ENCODE results near the gene SEPTIN5.

SEPTIN5 gene

DNA sequence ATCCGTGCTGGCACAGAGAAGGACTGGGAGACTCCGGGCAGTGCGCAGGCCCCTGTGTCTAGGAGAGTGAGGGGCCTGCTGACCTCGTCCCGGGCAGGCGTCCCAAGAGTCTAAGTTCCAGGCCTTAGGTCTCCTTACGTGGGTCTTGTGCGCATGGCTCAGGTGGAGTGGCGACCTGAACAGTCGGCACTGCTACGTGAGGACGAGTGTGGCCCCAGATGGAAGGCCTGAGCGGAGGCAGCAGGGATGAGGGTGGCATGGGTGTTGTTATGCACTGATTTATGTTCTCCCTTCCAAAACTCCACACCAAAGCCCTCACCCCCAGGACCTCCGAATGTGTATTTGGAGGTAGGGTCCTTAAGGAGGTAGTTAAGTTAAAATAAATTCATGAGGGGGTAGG is 20.7 kb upstream of the SEPTIN5 start:
- Histone ChIP-seq H3K4me3 (ENCODE audit: insufficient read depth, low read length, poor library complexity, severe bottlenecking) (no peak overlapping the region), H3K9ac (ENCODE audit: low read length) (no peak overlapping the region), H3K36me3 (ENCODE audit: low read length) (no peaks in the 10 kb centered on the region), H4K20me1 (ENCODE audit: low read depth, low read length) (no peaks in the 10 kb centered on the region), H3K27me3 (ENCODE audit: low read length) (no peaks in the 10 kb centered on the region), H3K27ac (ENCODE audit: low read depth, low read length) (no peak overlapping the region), H3K9me3 (ENCODE audit: insufficient read depth, low read length) (no peaks in the 10 kb centered on the region), H2AFZ (ENCODE audit: low read depth, low read length, severe bottlenecking) (no peak overlapping the region), H3K4me2 (ENCODE audit: low read depth, low read length, poor library complexity, severe bottlenecking) (no peak overlapping the region), H3K9me2 (replicated peaks; ENCODE audit: insufficient read depth, low read length) (no peaks in the 10 kb centered on the region), H3F3A (ENCODE audit: insufficient read depth) (no peaks in the 10 kb centered on the region), H3K79me2 (ENCODE audit: insufficient read depth, low read length) (no peaks in the 10 kb centered on the region)
- no peak for TF ChIP-seq EZH2phosphoT487 (conservative IDR thresholded peaks at IDR 0.05; ENCODE audit: low read length)
- TF ChIP-seq, protein P1, sequence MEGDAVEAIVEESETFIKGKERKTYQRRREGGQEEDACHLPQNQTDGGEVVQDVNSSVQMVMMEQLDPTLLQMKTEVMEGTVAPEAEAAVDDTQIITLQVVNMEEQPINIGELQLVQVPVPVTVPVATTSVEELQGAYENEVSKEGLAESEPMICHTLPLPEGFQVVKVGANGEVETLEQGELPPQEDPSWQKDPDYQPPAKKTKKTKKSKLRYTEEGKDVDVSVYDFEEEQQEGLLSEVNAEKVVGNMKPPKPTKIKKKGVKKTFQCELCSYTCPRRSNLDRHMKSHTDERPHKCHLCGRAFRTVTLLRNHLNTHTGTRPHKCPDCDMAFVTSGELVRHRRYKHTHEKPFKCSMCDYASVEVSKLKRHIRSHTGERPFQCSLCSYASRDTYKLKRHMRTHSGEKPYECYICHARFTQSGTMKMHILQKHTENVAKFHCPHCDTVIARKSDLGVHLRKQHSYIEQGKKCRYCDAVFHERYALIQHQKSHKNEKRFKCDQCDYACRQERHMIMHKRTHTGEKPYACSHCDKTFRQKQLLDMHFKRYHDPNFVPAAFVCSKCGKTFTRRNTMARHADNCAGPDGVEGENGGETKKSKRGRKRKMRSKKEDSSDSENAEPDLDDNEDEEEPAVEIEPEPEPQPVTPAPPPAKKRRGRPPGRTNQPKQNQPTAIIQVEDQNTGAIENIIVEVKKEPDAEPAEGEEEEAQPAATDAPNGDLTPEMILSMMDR (IDR thresholded peaks at IDR 0.05; ENCODE audit: insufficient read depth, low read length, poor library complexity, severe bottlenecking), result no peak

DNA sequence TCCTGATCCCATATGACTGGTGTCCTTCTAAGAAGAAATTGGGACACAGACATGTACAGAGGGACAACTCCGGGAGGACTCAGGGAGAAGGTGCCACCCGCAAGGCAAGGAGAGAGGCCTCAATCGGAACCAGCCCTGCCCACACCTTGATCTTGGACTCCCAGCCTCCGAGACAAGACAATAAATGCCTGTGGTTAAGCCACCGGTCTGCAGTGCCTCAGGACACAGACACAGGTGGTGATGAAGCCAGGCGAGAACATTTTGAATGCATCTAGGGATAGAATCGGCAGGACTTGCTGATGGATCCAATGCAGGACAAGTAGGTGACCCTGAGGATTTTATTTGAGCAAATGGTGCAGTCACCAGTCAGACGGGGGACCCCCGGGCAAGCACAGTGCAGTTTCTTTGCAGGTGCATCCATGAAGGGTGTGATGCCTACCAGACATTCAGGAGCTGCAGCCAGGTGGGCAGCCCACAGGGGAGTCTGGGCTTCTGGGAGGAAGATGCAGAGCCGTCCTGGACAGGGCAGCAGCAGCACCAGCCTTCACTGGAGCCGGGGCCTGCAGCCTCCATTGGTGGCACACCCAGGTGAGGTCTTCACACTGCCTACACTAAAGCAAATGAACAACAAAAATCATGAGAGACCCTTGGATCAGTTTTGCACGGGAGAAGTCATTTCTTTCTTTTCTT is 20.2 kb upstream of the SEPTIN5 start:
- H3K9me2 ChIP-seq (replicated peaks; ENCODE audit: insufficient read depth, low read length), result no peaks in the 10 kb centered on the region
- no peaks in the 10 kb centered on the region for H3F3A ChIP-seq (ENCODE audit: insufficient read depth)
- no peak overlapping the region for H3K4me3 ChIP-seq (ENCODE audit: insufficient read depth, low read length, poor library complexity, severe bottlenecking)
- H4K20me1 ChIP-seq (ENCODE audit: low read depth, low read length), result no peaks in the 10 kb centered on the region
- H3K79me2 ChIP-seq (ENCODE audit: insufficient read depth, low read length), result no peaks in the 10 kb centered on the region
- no peak overlapping the region for H3K9ac ChIP-seq (ENCODE audit: low read length)
- no peak for TF ChIP-seq EZH2phosphoT487 (conservative IDR thresholded peaks at IDR 0.05; ENCODE audit: low read length)
- TF ChIP-seq, protein P1 (IDR thresholded peaks at IDR 0.05; ENCODE audit: insufficient read depth, low read length, poor library complexity, severe bottlenecking), result no peak
- H3K36me3 ChIP-seq (ENCODE audit: low read length), result no peaks in the 10 kb centered on the region
- H3K27ac ChIP-seq (ENCODE audit: low read depth, low read length), result no peak overlapping the region
- no peaks in the 10 kb centered on the region for H3K27me3 ChIP-seq (ENCODE audit: low read length)
- no peak overlapping the region for H3K4me2 ChIP-seq (ENCODE audit: low read depth, low read length, poor library complexity, severe bottlenecking)
- H2AFZ ChIP-seq (ENCODE audit: low read depth, low read length, severe bottlenecking), result no peak overlapping the region
- H3K9me3 ChIP-seq (ENCODE audit: insufficient read depth, low read length), result no peaks in the 10 kb centered on the region

DNA sequence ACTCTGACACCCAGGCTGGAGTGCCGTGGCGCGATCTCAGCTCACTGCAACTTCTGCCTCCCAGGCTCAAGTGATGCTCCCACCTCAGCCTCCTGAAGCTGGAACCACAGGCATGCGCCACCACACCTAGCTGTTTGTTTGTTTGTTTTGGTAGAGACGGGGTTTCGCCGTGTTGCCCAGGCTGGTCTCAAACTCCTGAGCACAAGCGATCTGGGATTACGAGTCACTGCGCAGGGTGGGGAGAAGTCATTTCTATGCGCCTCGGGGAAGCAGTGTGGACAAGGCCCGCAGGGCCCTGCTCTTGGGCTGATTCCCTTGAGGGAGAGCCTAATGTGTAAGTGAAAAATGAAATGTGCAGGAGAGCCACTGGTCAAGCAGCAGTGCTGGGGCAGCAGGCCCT is 19.6 kb upstream of the SEPTIN5 start:
- no peak overlapping the region for H3K4me3 ChIP-seq (ENCODE audit: insufficient read depth, low read length, poor library complexity, severe bottlenecking)
- no peaks in the 10 kb centered on the region for H3K36me3 ChIP-seq (ENCODE audit: low read length)
- H3K4me2 ChIP-seq (ENCODE audit: low read depth, low read length, poor library complexity, severe bottlenecking), result no peak overlapping the region
- H3K9ac ChIP-seq (ENCODE audit: low read length), result no peak overlapping the region
- H3K9me3 ChIP-seq (ENCODE audit: insufficient read depth, low read length), result no peaks in the 10 kb centered on the region
- H3K27me3 ChIP-seq (ENCODE audit: low read length), result no peaks in the 10 kb centered on the region
- no peak overlapping the region for H2AFZ ChIP-seq (ENCODE audit: low read depth, low read length, severe bottlenecking)
- no peaks in the 10 kb centered on the region for H4K20me1 ChIP-seq (ENCODE audit: low read depth, low read length)
- H3F3A ChIP-seq (ENCODE audit: insufficient read depth), result no peaks in the 10 kb centered on the region
- TF ChIP-seq, protein P1 (IDR thresholded peaks at IDR 0.05; ENCODE audit: insufficient read depth, low read length, poor library complexity, severe bottlenecking), result no peak
- TF ChIP-seq EZH2phosphoT487 (conservative IDR thresholded peaks at IDR 0.05; ENCODE audit: low read length), result no peak
- H3K79me2 ChIP-seq (ENCODE audit: insufficient read depth, low read length), result no peaks in the 10 kb centered on the region
- H3K9me2 ChIP-seq (replicated peaks; ENCODE audit: insufficient read depth, low read length), result no peaks in the 10 kb centered on the region
- H3K27ac ChIP-seq (ENCODE audit: low read depth, low read length), result no peak overlapping the region

All from SU-DHL-6 (cell line).